H9 (cell line): Measurements from ENCODE around the gene ALG2. TPM values are rescaled to one million over a fixed set of nuclear protein-coding genes. Genes with fewer than 3 reads are reported as not detected.

ENCODE experiments used
- DNase-seq: peaks from one replicate; pipeline ENCODE4 v3.0.0-alpha.2; 2017
- H2AFZ ChIP-seq: one replicate; pipeline ENCODE4 v1.6.1; 2013; ENCODE audit warnings: mild to moderate bottlenecking, low read length, control low read depth, moderate library complexity
- H2AK5ac ChIP-seq: 2 replicates; pipeline ENCODE4 v1.6.1; 2013; ENCODE audit warnings: low read length, control low read depth, mixed read lengths; ENCODE audit not compliant: insufficient read length
- H2BK120ac ChIP-seq: one replicate; pipeline ENCODE4 v1.6.1; 2013; ENCODE audit warnings: low read depth, mild to moderate bottlenecking, low read length, control low read depth, inconsistent platforms; ENCODE audit not compliant: poor library complexity, severe bottlenecking
- H2BK12ac ChIP-seq: 2 replicates; pipeline ENCODE4 v1.6.1; 2013; ENCODE audit warnings: low read length, control low read depth, mixed read lengths, low read depth; ENCODE audit not compliant: insufficient read length
- H2BK15ac ChIP-seq: 2 replicates; pipeline ENCODE4 v1.6.1; 2013; ENCODE audit warnings: low read depth, low read length, control low read depth
- H2BK20ac ChIP-seq: one replicate; pipeline ENCODE4 v1.6.1; 2013; ENCODE audit warnings: low read depth, mild to moderate bottlenecking, low read length, control low read depth, inconsistent platforms; ENCODE audit not compliant: poor library complexity, severe bottlenecking
- H2BK5ac ChIP-seq: 2 replicates; pipeline ENCODE4 v1.6.1; 2013; ENCODE audit warnings: low read length, control low read depth, mixed read lengths; ENCODE audit not compliant: insufficient read length
- H3K14ac ChIP-seq: 2 replicates; pipeline ENCODE4 v1.6.1; 2013; ENCODE audit warnings: low read length, control low read depth; ENCODE audit not compliant: insufficient read depth
- H3K18ac ChIP-seq: 2 replicates; pipeline ENCODE4 v1.6.1; 2013; ENCODE audit warnings: low read depth, mild to moderate bottlenecking, mixed read lengths, low read length, control low read depth; ENCODE audit not compliant: insufficient read length
- H3K23ac ChIP-seq: 2 replicates; pipeline ENCODE4 v1.6.1; 2013; ENCODE audit warnings: low read length, control low read depth, mixed read lengths, low read depth; ENCODE audit not compliant: insufficient read length
- H3K23me2 ChIP-seq: 2 replicates; pipeline ENCODE4 v1.6.1; 2013; ENCODE audit warnings: low read depth, mild to moderate bottlenecking, mixed read lengths, low read length, control low read depth; ENCODE audit not compliant: insufficient read length, poor library complexity, severe bottlenecking
- H3K27ac ChIP-seq: 2 replicates; pipeline ENCODE4 v1.5.1; 2013; ENCODE audit warnings: low read length, control low read depth, mixed read lengths, low read depth; ENCODE audit not compliant: insufficient read length
- H3K27me3 ChIP-seq: 2 replicates; pipeline ENCODE4 v1.6.1; 2013; ENCODE audit warnings: low read length, control low read depth, inconsistent platforms; ENCODE audit not compliant: insufficient read depth
- H3K4ac ChIP-seq: 2 replicates; pipeline ENCODE4 v1.6.1; 2013; ENCODE audit warnings: low read depth, mild to moderate bottlenecking, control low read depth, inconsistent platforms, low read length, moderate library complexity
- H3K4me1 ChIP-seq: 2 replicates; pipeline ENCODE4 v1.6.1; 2013; ENCODE audit warnings: low read length, control low read depth, inconsistent platforms; ENCODE audit not compliant: insufficient read depth
- H3K4me2 ChIP-seq: 2 replicates; pipeline ENCODE4 v1.6.1; 2013; ENCODE audit warnings: low read length, control low read depth, mixed read lengths; ENCODE audit not compliant: insufficient read length, insufficient read depth
- H3K56ac ChIP-seq: 2 replicates; pipeline ENCODE4 v1.6.1; 2013; ENCODE audit warnings: low read depth, mild to moderate bottlenecking, mixed read lengths, low read length, control low read depth; ENCODE audit not compliant: insufficient read length
- H3K79me1 ChIP-seq: 2 replicates; pipeline ENCODE4 v1.6.1; 2013; ENCODE audit warnings: low read depth, mild to moderate bottlenecking, moderate library complexity, low read length, control low read depth, inconsistent platforms; ENCODE audit not compliant: insufficient read depth, poor library complexity, severe bottlenecking
- H3K79me2 ChIP-seq: 2 replicates; pipeline ENCODE4 v1.6.1; 2013; ENCODE audit warnings: low read length, control low read depth, inconsistent platforms; ENCODE audit not compliant: insufficient read depth
- H3K9ac ChIP-seq: 2 replicates; pipeline ENCODE4 v1.6.1; 2013; ENCODE audit warnings: low read length, control low read depth, mixed read lengths; ENCODE audit not compliant: insufficient read length; ENCODE audit errors: extremely low read depth
- H3K9me3 ChIP-seq: one replicate; pipeline ENCODE4 v1.6.1; 2013; ENCODE audit warnings: low read depth, low read length, inconsistent platforms; ENCODE audit not compliant: control insufficient read depth
- H3T11ph ChIP-seq: one replicate; pipeline ENCODE4 v1.6.1; 2013; ENCODE audit warnings: mild to moderate bottlenecking, low read length, control low read depth, inconsistent platforms
- H4K20me1 ChIP-seq: one replicate; pipeline ENCODE4 v1.6.1; 2013; ENCODE audit not compliant: control insufficient read depth, insufficient read length, insufficient read depth
- H4K5ac ChIP-seq: 2 replicates; pipeline ENCODE4 v1.6.1; 2013; ENCODE audit warnings: low read depth, mild to moderate bottlenecking, mixed read lengths, low read length, control low read depth; ENCODE audit not compliant: insufficient read length
- H4K8ac ChIP-seq: replicated peaks from 2 replicates; pipeline ENCODE4 v1.6.1; 2013; ENCODE audit warnings: low read length, control low read depth, mixed read lengths, low read depth; ENCODE audit not compliant: insufficient read length
- H4K91ac ChIP-seq: 2 replicates; pipeline ENCODE4 v1.6.1; 2013; ENCODE audit warnings: low read depth, mild to moderate bottlenecking, moderate library complexity, mixed read lengths, low read length, control low read depth; ENCODE audit not compliant: insufficient read length
- H3K27ac Mint-ChIP-seq, 3 experiments: 2 replicates in 2 of 3; 3 replicates in 1 of 3; pipeline ENCODE4 v1.8.0; 2020 to 2021; ENCODE audit warnings: mixed read lengths in 3 of 3, mild to moderate bottlenecking in 1 of 3, moderate library complexity in 1 of 3
- H3K27me3 Mint-ChIP-seq: 2 replicates; pipeline ENCODE4 v1.8.0; 2021; ENCODE audit warnings: low read depth, mild to moderate bottlenecking, moderate library complexity, mixed read lengths
- H3K36me3 Mint-ChIP-seq, 3 experiments: 2 replicates in 2 of 3; 3 replicates in 1 of 3; pipeline ENCODE4 v1.8.0; 2020 to 2021; ENCODE audit warnings: low read depth in 3 of 3, mixed read lengths in 3 of 3; ENCODE audit not compliant: insufficient read depth in 1 of 3
- H3K4me1 Mint-ChIP-seq, 2 experiments: 2 replicates each; pipeline ENCODE4 v1.8.0; 2020; ENCODE audit warnings: mixed read lengths in 2 of 2
- H3K4me3 Mint-ChIP-seq, 2 experiments: 2 replicates in 1 of 2; 3 replicates in 1 of 2; pipeline ENCODE4 v1.8.0; 2020 to 2021; ENCODE audit warnings: mild to moderate bottlenecking in 2 of 2, mixed read lengths in 2 of 2, moderate library complexity in 1 of 2
- H3K9me3 Mint-ChIP-seq, 2 experiments: 2 replicates in 1 of 2; 3 replicates in 1 of 2; pipeline ENCODE4 v1.8.0; 2020; ENCODE audit warnings: mild to moderate bottlenecking in 2 of 2, mixed read lengths in 2 of 2, moderate library complexity in 1 of 2
- WGBS: extraction: QIAGEN DNeasy Blood & Tissue Kit; methylation state at CpG from one replicate; pipeline ENCODE4 v1.1.7; 2013; ENCODE audit warnings: missing lambda C conversion rate, low lambda C conversion rate, mixed read lengths; ENCODE audit not compliant: insufficient read length; ENCODE audit errors: extremely low coverage; 5-methylcytosine and 5-hydroxymethylcytosine counted together
- total RNA-seq: library from RNA; stranded (reverse); gene quantifications from 2 replicates; pipeline ENCODE4 v1.2.1, GENCODE V29; 2021
- TF ChIP-seq, protein P1 (sequence below): fragments of 200-600 bp; sonication (generic); conservative IDR thresholded peaks from 3 replicates; pipeline ENCODE4 v1.8.0; 2021; ENCODE audit warnings: antibody characterized with exemption, mild to moderate bottlenecking

ALG2 gene
- total RNA-seq, 1 experiment from 2014 or later, result 30.1 TPM

DNA sequence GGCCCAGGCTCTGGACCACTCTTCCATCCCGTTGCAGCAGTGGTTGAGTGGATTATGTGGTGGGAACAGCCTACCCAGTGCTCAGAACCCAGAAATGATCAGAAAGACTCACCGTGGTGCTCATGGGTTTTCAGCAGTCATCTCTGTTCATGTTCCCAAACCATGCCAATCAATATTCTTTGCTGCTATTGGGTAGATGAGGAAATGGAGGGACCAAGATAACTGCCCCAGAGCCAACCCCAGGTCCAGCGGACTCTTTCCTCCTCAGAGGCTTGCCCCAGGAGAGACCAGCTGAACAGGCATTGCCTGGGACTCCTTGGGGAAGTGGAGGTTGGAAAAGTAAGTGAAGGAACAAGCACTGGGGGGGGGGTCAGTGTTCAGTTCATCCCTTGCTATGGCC is 38.1 kb downstream of the ALG2 start:
- H3K27me3 ChIP-seq, result no peaks in the 10 kb centered on the region
- H4K8ac ChIP-seq, result no peak overlapping the region
- H3K23me2 ChIP-seq, result no peaks in the 10 kb centered on the region
- no peak overlapping the region for H4K91ac ChIP-seq
- no peak overlapping the region for H3K27ac ChIP-seq
- Mint-ChIP-seq H3K4me3 (no peak overlapping the region), H3K9me3 (no peaks in the 10 kb centered on the region; a peak in 1 of 5 replicates), H3K36me3 (no peaks in the 10 kb centered on the region), H3K27ac (no peak overlapping the region), H3K27me3 (peaks cover 3% of the 10 kb centered on the region), H3K4me1 (peaks cover 21 to 25% of the 10 kb centered on the region in 2 experiments)
- no peak overlapping the region for H2BK15ac ChIP-seq
- H4K20me1 ChIP-seq, result no peaks in the 10 kb centered on the region
- no peaks in the 10 kb centered on the region for H3K9me3 ChIP-seq
- no peaks in the 10 kb centered on the region; the same call in 1 of the 2 replicates for H3K4me1 ChIP-seq
- no peak overlapping the region for H4K5ac ChIP-seq
- H2BK12ac ChIP-seq, result no peak overlapping the region
- no peak overlapping the region for H3K9ac ChIP-seq
- no peak overlapping the region for H3K23ac ChIP-seq
- H3K79me1 ChIP-seq, result no peaks in the 10 kb centered on the region
- no peak overlapping the region for H2BK120ac ChIP-seq
- H3T11ph ChIP-seq, result no peak overlapping the region
- H3K4ac ChIP-seq, result no peak overlapping the region
- TF ChIP-seq, protein P1, sequence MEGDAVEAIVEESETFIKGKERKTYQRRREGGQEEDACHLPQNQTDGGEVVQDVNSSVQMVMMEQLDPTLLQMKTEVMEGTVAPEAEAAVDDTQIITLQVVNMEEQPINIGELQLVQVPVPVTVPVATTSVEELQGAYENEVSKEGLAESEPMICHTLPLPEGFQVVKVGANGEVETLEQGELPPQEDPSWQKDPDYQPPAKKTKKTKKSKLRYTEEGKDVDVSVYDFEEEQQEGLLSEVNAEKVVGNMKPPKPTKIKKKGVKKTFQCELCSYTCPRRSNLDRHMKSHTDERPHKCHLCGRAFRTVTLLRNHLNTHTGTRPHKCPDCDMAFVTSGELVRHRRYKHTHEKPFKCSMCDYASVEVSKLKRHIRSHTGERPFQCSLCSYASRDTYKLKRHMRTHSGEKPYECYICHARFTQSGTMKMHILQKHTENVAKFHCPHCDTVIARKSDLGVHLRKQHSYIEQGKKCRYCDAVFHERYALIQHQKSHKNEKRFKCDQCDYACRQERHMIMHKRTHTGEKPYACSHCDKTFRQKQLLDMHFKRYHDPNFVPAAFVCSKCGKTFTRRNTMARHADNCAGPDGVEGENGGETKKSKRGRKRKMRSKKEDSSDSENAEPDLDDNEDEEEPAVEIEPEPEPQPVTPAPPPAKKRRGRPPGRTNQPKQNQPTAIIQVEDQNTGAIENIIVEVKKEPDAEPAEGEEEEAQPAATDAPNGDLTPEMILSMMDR, result no peak
- no CpG with 5 or more reads among the region's 3 CpGs for WGBS
- H2AFZ ChIP-seq, result no peak overlapping the region
- no peak overlapping the region for H3K14ac ChIP-seq
- H3K56ac ChIP-seq, result no peak overlapping the region
- H2AK5ac ChIP-seq, result no peak overlapping the region
- DNase-seq, result no peak
- H3K79me2 ChIP-seq, result no peaks in the 10 kb centered on the region
- no peak overlapping the region for H3K18ac ChIP-seq
- no peak overlapping the region for H2BK20ac ChIP-seq
- no peak overlapping the region for H3K4me2 ChIP-seq
- H2BK5ac ChIP-seq, result no peak overlapping the region
